MM.1S (cell line): ENCODE data around the gene UBE2E1.

ENCODE experiments used
- DNase-seq: peaks from one replicate; pipeline ENCODE4 v3.0.0-alpha.2; 2015
- H2AFZ ChIP-seq: fragments of 300-600 bp; sonication (generic); 2 replicates; pipeline ENCODE4 v1.6.0; 2016; ENCODE audit warnings: antibody characterized with exemption, low read length
- H3F3A ChIP-seq: fragments of 300-600 bp; sonication (generic); 2 replicates; pipeline ENCODE4 v1.6.1; 2016; ENCODE audit warnings: mild to moderate bottlenecking, antibody characterized with exemption, low read length, moderate library complexity, mixed read lengths; ENCODE audit not compliant: insufficient read depth
- H3K27ac ChIP-seq: fragments of 300-600 bp; sonication (generic); 2 replicates; pipeline ENCODE4 v1.5.1; 2016; ENCODE audit warnings: mild to moderate bottlenecking, low read length
- H3K27me3 ChIP-seq: fragments of 300-600 bp; sonication (generic); replicated peaks from 2 replicates; pipeline ENCODE4 v1.6.0; 2016; ENCODE audit warnings: low read length; ENCODE audit not compliant: insufficient read depth
- H3K36me3 ChIP-seq: fragments of 300-600 bp; sonication (generic); replicated peaks from 2 replicates; pipeline ENCODE4 v1.6.1; 2016; ENCODE audit warnings: mild to moderate bottlenecking, low read length, mixed read lengths; ENCODE audit not compliant: insufficient read depth
- H3K4me1 ChIP-seq: fragments of 300-600 bp; sonication (generic); 2 replicates; pipeline ENCODE4 v1.6.1; 2016; ENCODE audit warnings: low read length, mixed read lengths
- H3K4me2 ChIP-seq: fragments of 300-600 bp; sonication (generic); 2 replicates; pipeline ENCODE4 v1.6.0; 2016; ENCODE audit warnings: low read depth, low read length
- H3K4me3 ChIP-seq: fragments of 300-600 bp; sonication (generic); 2 replicates; pipeline ENCODE4 v1.5.1; 2016; ENCODE audit warnings: low read length, mixed read lengths
- H3K79me2 ChIP-seq: fragments of 300-600 bp; sonication (generic); 2 replicates; pipeline ENCODE4 v1.6.1; 2016; ENCODE audit warnings: mixed run types, low read length, mixed read lengths
- H3K9ac ChIP-seq: fragments of 300-600 bp; sonication (generic); 2 replicates; pipeline ENCODE4 v1.6.1; 2016; ENCODE audit warnings: low read length, mixed read lengths
- H3K9me2 ChIP-seq: fragments of 300-600 bp; sonication (generic); replicated peaks from 2 replicates; pipeline ENCODE4 v1.6.1; 2016; ENCODE audit warnings: mild to moderate bottlenecking, low read length, mixed read lengths; ENCODE audit not compliant: insufficient read depth
- H3K9me3 ChIP-seq: fragments of 300-600 bp; sonication (generic); replicated peaks from 2 replicates; pipeline ENCODE4 v1.6.1; 2016; ENCODE audit warnings: mild to moderate bottlenecking, low read length, mixed read lengths; ENCODE audit not compliant: insufficient read depth
- H4K20me1 ChIP-seq: fragments of 300-600 bp; sonication (generic); 2 replicates; pipeline ENCODE4 v1.6.1; 2016; ENCODE audit warnings: mild to moderate bottlenecking, low read length, moderate library complexity, mixed read lengths; ENCODE audit not compliant: insufficient read depth
- CTCF ChIP-seq: fragments of 300-600 bp; sonication (generic); IDR thresholded peaks from 2 replicates; pipeline ENCODE4 v1.5.1; 2016; ENCODE audit warnings: antibody characterized with exemption, low read length, mixed read lengths
- EZH2 ChIP-seq: fragments of 300-600 bp; sonication (generic); optimal IDR thresholded peaks from 2 replicates; pipeline ENCODE3; 2017; ENCODE audit warnings: low read depth, mild to moderate bottlenecking, antibody characterized with exemption, low read length, mixed read lengths
- EZH2phosphoT487 ChIP-seq: fragments of 300-600 bp; sonication (generic); IDR thresholded peaks from 2 replicates; pipeline ENCODE4 v1.6.1; 2018; ENCODE audit warnings: antibody characterized with exemption, low read length

Gene UBE2E1

GRCh38 chr3:23895181-23895580 is 89.4 kb downstream of the UBE2E1 start:
- H3K36me3 ChIP-seq: peaks cover 14% of the 10 kb centered on the region; the same call in 1 of the 2 replicates

GRCh38 chr3:23900744-23901143 is 95.0 kb downstream of the UBE2E1 start:
- no peaks in the 10 kb centered on the region for H3K36me3 ChIP-seq

More at GRCh38 chr3:23895181-23895580, 89.4 kb downstream of the UBE2E1 start:
- H3K4me2 ChIP-seq: no peak overlapping the region
- H3K4me1 ChIP-seq: no peaks in the 10 kb centered on the region
- no peaks in the 10 kb centered on the region for H3K9me2 ChIP-seq
- no peak overlapping the region for H3K4me3 ChIP-seq
- H3K27ac ChIP-seq: no peak overlapping the region
- no peaks in the 10 kb centered on the region for H3F3A ChIP-seq
- peaks cover 12% of the 10 kb centered on the region; the same call in 1 of the 2 replicates for H3K79me2 ChIP-seq
- H3K9me3 ChIP-seq: no peaks in the 10 kb centered on the region
- no peak overlapping the region for H2AFZ ChIP-seq
- H3K9ac ChIP-seq: no peak overlapping the region
- DNase-seq: no peak
- no peak for TF ChIP-seq EZH2
- no peak for TF ChIP-seq CTCF
- no peak for TF ChIP-seq EZH2phosphoT487
- H3K27me3 ChIP-seq: no peaks in the 10 kb centered on the region
- H4K20me1 ChIP-seq: no peaks in the 10 kb centered on the region

GRCh38 chr3:23904545-23904944 is 98.8 kb downstream of the UBE2E1 start:
- no peaks in the 10 kb centered on the region for H3K79me2 ChIP-seq
- H3F3A ChIP-seq: no peaks in the 10 kb centered on the region
- TF ChIP-seq CTCF: no peak
- TF ChIP-seq EZH2: no peak
- no peak for TF ChIP-seq EZH2phosphoT487
- no peak overlapping the region for H3K4me2 ChIP-seq
- H3K4me3 ChIP-seq: no peak overlapping the region
- H3K27me3 ChIP-seq: no peaks in the 10 kb centered on the region
- no peaks in the 10 kb centered on the region for H3K36me3 ChIP-seq
- no peak overlapping the region for H3K9ac ChIP-seq
- DNase-seq: no peak
- no peak overlapping the region for H2AFZ ChIP-seq
- no peaks in the 10 kb centered on the region for H3K9me3 ChIP-seq
- no peaks in the 10 kb centered on the region for H3K4me1 ChIP-seq
- H3K9me2 ChIP-seq: no peaks in the 10 kb centered on the region
- H3K27ac ChIP-seq: no peak overlapping the region
- no peaks in the 10 kb centered on the region for H4K20me1 ChIP-seq

More at GRCh38 chr3:23900744-23901143, 95.0 kb downstream of the UBE2E1 start:
- Histone ChIP-seq H3K79me2 (no peaks in the 10 kb centered on the region), H3K9ac (no peak overlapping the region), H4K20me1 (no peaks in the 10 kb centered on the region), H3K9me3 (no peaks in the 10 kb centered on the region), H3F3A (no peaks in the 10 kb centered on the region), H3K4me2 (no peak overlapping the region), H3K4me1 (no peaks in the 10 kb centered on the region), H3K4me3 (no peak overlapping the region), H2AFZ (no peak overlapping the region), H3K9me2 (no peaks in the 10 kb centered on the region), H3K27me3 (no peaks in the 10 kb centered on the region), H3K27ac (no peak overlapping the region)
- TF ChIP-seq EZH2: no peak
- TF ChIP-seq EZH2phosphoT487: no peak
- no peak for TF ChIP-seq CTCF
- DNase-seq: no peak
